GM23338 (cell line): Measurements from ENCODE around the gene SYPL1. TPM values are rescaled to one million over a fixed set of nuclear protein-coding genes. Genes with fewer than 3 reads are reported as not detected.

Experiments used
- ATAC-seq: fragments of 200-7000 bp; cut with Tn5 transposase; 3 replicates; pipeline ENCODE4 v1.9.1; 2020
- DNase-seq: peaks from one replicate; pipeline ENCODE4 v3.0.0-alpha.2; 2015; ENCODE audit warnings: low spot score
- H2AFZ ChIP-seq: fragments of 200-600 bp; sonication (generic); 2 replicates; pipeline ENCODE4 v1.8.0; 2016; ENCODE audit warnings: antibody characterized with exemption, mild to moderate bottlenecking, moderate library complexity
- H3F3A ChIP-seq: fragments of 200-600 bp; sonication (generic); replicated peaks from 2 replicates; pipeline ENCODE4 v1.8.0; 2017; ENCODE audit warnings: antibody characterized with exemption, mixed run types, low read depth
- H3K27ac ChIP-seq: fragments of 200-600 bp; sonication (generic); 2 replicates; pipeline ENCODE4 v1.6.1; 2016; ENCODE audit warnings: low read depth
- H3K27me3 ChIP-seq: fragments of 200-600 bp; sonication (generic); 2 replicates; pipeline ENCODE4 v1.8.0; 2016; ENCODE audit warnings: mild to moderate bottlenecking, mixed run types, moderate library complexity; ENCODE audit not compliant: insufficient read depth
- H3K36me3 ChIP-seq: fragments of 200-600 bp; sonication (generic); 2 replicates; pipeline ENCODE4 v1.8.0; 2016; ENCODE audit warnings: mild to moderate bottlenecking; ENCODE audit not compliant: insufficient read depth
- H3K4me1 ChIP-seq: fragments of 200-600 bp; sonication (generic); 2 replicates; pipeline ENCODE4 v1.8.0; 2016; ENCODE audit warnings: mild to moderate bottlenecking, moderate library complexity; ENCODE audit not compliant: insufficient read depth
- H3K4me2 ChIP-seq: fragments of 200-600 bp; sonication (generic); 2 replicates; pipeline ENCODE4 v1.7.1; 2017; ENCODE audit warnings: mixed run types
- H3K4me3 ChIP-seq: fragments of 200-600 bp; sonication (generic); 2 replicates; pipeline ENCODE4 v1.6.1; 2016; ENCODE audit warnings: mixed run types
- H3K79me2 ChIP-seq: fragments of 200-600 bp; sonication (generic); replicated peaks from 2 replicates; pipeline ENCODE4 v1.8.0; 2017; ENCODE audit warnings: mild to moderate bottlenecking; ENCODE audit not compliant: insufficient read depth
- H3K9me2 ChIP-seq: fragments of 200-600 bp; sonication (generic); 2 replicates; pipeline ENCODE4 v1.8.0; 2017; ENCODE audit not compliant: insufficient read depth
- H4K20me1 ChIP-seq: fragments of 200-600 bp; sonication (generic); replicated peaks from 2 replicates; pipeline ENCODE4 v1.8.0; 2017; ENCODE audit warnings: mild to moderate bottlenecking; ENCODE audit not compliant: insufficient read depth
- H3K27ac Mint-ChIP-seq: 2 replicates; pipeline ENCODE4 v1.8.0; 2020; ENCODE audit warnings: inconsistent platforms, mild to moderate bottlenecking, moderate library complexity, mixed read lengths
- H3K27me3 Mint-ChIP-seq: 3 replicates; pipeline ENCODE4 v1.8.0; 2022; ENCODE audit warnings: low read depth, mild to moderate bottlenecking, moderate library complexity, mixed read lengths, inconsistent platforms; ENCODE audit not compliant: insufficient read depth, poor library complexity
- H3K36me3 Mint-ChIP-seq: 3 replicates; pipeline ENCODE4 v1.8.0; 2021; ENCODE audit warnings: low read depth, mild to moderate bottlenecking, inconsistent platforms, moderate library complexity, mixed read lengths
- H3K4me1 Mint-ChIP-seq: 3 replicates; pipeline ENCODE4 v1.8.0; 2020; ENCODE audit warnings: mild to moderate bottlenecking, inconsistent platforms, mixed read lengths
- H3K4me3 Mint-ChIP-seq: 3 replicates; pipeline ENCODE4 v1.8.0; 2021; ENCODE audit warnings: moderate library complexity, mild to moderate bottlenecking, inconsistent platforms, mixed read lengths
- H3K9me3 Mint-ChIP-seq: 3 replicates; pipeline ENCODE4 v1.8.0; 2020; ENCODE audit warnings: moderate library complexity, mild to moderate bottlenecking, inconsistent platforms, mixed read lengths
- CREB1 ChIP-seq: fragments of 250-450 bp; sonication (Bioruptor Pico); IDR thresholded peaks from 2 replicates; pipeline ENCODE4 v1.5.0; 2020; ENCODE audit warnings: low read depth, mild to moderate bottlenecking, moderate library complexity
- CTCF ChIP-seq, 2 experiments: fragments of 200-600 bp in 1 of 2; sonication (generic) in 1 of 2; conservative IDR thresholded peaks; 2 replicates each; pipeline versions ENCODE4 v1.5.1 to v1.6.1; 2016 to 2017; ENCODE audit warnings: antibody characterized with exemption in 2 of 2, low read depth in 2 of 2, mild to moderate bottlenecking in 2 of 2, moderate library complexity in 1 of 2
- ETS1 ChIP-seq: IDR thresholded peaks from 2 replicates; pipeline ENCODE4 v1.6.1; 2016; ENCODE audit warnings: antibody characterized with exemption
- EZH2phosphoT487 ChIP-seq: fragments of 200-600 bp; sonication (generic); IDR thresholded peaks from one replicate; pipeline ENCODE4 v1.8.1; 2018; ENCODE audit warnings: antibody characterized with exemption; ENCODE audit not compliant: unreplicated experiment
- POLR2AphosphoS5 ChIP-seq: IDR thresholded peaks from 2 replicates; pipeline ENCODE4 v1.6.1; 2016; ENCODE audit warnings: antibody characterized with exemption, low read depth
- REST ChIP-seq: IDR thresholded peaks from one replicate; pipeline ENCODE4 v1.6.1; 2018; ENCODE audit warnings: antibody characterized with exemption; ENCODE audit not compliant: unreplicated experiment
- STAT1 ChIP-seq: IDR thresholded peaks from one replicate; pipeline ENCODE4 v1.6.1; 2016; ENCODE audit warnings: antibody characterized with exemption; ENCODE audit not compliant: unreplicated experiment
- ZNF114 ChIP-seq: fragments of 250-450 bp; sonication (Bioruptor Pico); IDR thresholded peaks from 2 replicates; pipeline ENCODE4 v1.5.0; 2020; ENCODE audit warnings: mild to moderate bottlenecking, moderate library complexity
- ZNF331 ChIP-seq: fragments of 250-450 bp; sonication (Bioruptor Pico); IDR thresholded peaks from 2 replicates; pipeline ENCODE4 v1.5.0; 2020; ENCODE audit warnings: low read depth, mild to moderate bottlenecking, moderate library complexity
- polyA plus RNA-seq: library from polyadenylated mRNA; unstranded; fragments of >200 nt; fragmentation: Nextera tagmentation; extraction: Ambion mirVana; gene quantifications from 2 replicates; pipeline ENCODE4 v1.2.1, GENCODE V29; 2016
- total RNA-seq: library from RNA; depleted of rRNA; stranded (reverse); fragments of >200 nt; shearing (Covaris generic); gene quantifications from 2 replicates; pipeline ENCODE4 v1.2.3, GENCODE V29; 2014

SYPL1 gene
- total and polyA plus RNA-seq, 2 experiments from 2014 or later: 39.3 to 52.7 TPM

- no peak overlapping the region for H3K4me3 Mint-ChIP-seq
- H3K27ac ChIP-seq: no peak overlapping the region
- no peaks in the 10 kb centered on the region for H3F3A ChIP-seq
- no peaks in the 10 kb centered on the region for H3K79me2 ChIP-seq
- TF ChIP-seq POLR2AphosphoS5 (no peak), ETS1 (no peak), ZNF331 (CRISPR knock-in tag) (no peak), CREB1 (CRISPR knock-in tag) (no peak), CTCF (conservative IDR thresholded peaks at IDR 0.05; ENCODE audit: low read depth in 2 of 2) (no peak)
- no peak overlapping the region for H2AFZ ChIP-seq
- no peak overlapping the region for H3K4me2 ChIP-seq
- no peaks in the 10 kb centered on the region for H3K9me2 ChIP-seq
- ATAC-seq: no peak
- no peaks in the 10 kb centered on the region for H3K27me3 ChIP-seq
- peaks cover 9% of the 10 kb centered on the region for H3K9me3 Mint-ChIP-seq
- DNase-seq: no peak
- H3K4me1 ChIP-seq: peaks cover 9% of the 10 kb centered on the region
- H3K27ac Mint-ChIP-seq: no peak overlapping the region
- no peaks in the 10 kb centered on the region for H3K36me3 ChIP-seq
- H4K20me1 ChIP-seq: no peaks in the 10 kb centered on the region
- no peak overlapping the region for H3K4me3 ChIP-seq
- peaks cover 4% of the 10 kb centered on the region; the same call in 2 of the 3 replicates for H3K36me3 Mint-ChIP-seq
- H3K4me1 Mint-ChIP-seq: peaks cover 15% of the 10 kb centered on the region
- peaks cover 5% of the 10 kb centered on the region for H3K27me3 Mint-ChIP-seq
These were observed 49.6 kb downstream of the SYPL1 start for GRCh38 chr7:106062521-106062931.

- Histone ChIP-seq H3K36me3 (no peaks in the 10 kb centered on the region), H3K4me1 (peaks cover 9% of the 10 kb centered on the region), H3K79me2 (no peaks in the 10 kb centered on the region), H2AFZ (0 out of 2 replicates have a peak overlapping the region, but pooled peaks have one; percentile 5), H3K4me3 (no peak overlapping the region), H4K20me1 (no peaks in the 10 kb centered on the region), H3K27ac (no peak overlapping the region), H3K27me3 (no peaks in the 10 kb centered on the region), H3F3A (no peaks in the 10 kb centered on the region), H3K4me2 (no peak overlapping the region), H3K9me2 (no peaks in the 10 kb centered on the region)
- Mint-ChIP-seq H3K4me1 (peaks cover 15% of the 10 kb centered on the region), H3K27me3 (peaks cover 5% of the 10 kb centered on the region), H3K27ac (no peak overlapping the region), H3K4me3 (no peak overlapping the region), H3K36me3 (peaks cover 4% of the 10 kb centered on the region; the same call in 2 of the 3 replicates), H3K9me3 (peaks cover 9% of the 10 kb centered on the region)
- no peak for ATAC-seq
- TF ChIP-seq REST (no peak), CTCF (conservative IDR thresholded peaks at IDR 0.05; ENCODE audit: low read depth in 2 of 2) (no peak), ETS1 (no peak), STAT1 (no peak), ZNF114 (no peak), POLR2AphosphoS5 (no peak), EZH2phosphoT487 (no peak)
- no peak for DNase-seq
These were observed 50.1 kb downstream of the SYPL1 start for GRCh38 chr7:106062006-106062405.
